ENCODE results near the gene GMCL2.

GMCL2 gene

DNA sequence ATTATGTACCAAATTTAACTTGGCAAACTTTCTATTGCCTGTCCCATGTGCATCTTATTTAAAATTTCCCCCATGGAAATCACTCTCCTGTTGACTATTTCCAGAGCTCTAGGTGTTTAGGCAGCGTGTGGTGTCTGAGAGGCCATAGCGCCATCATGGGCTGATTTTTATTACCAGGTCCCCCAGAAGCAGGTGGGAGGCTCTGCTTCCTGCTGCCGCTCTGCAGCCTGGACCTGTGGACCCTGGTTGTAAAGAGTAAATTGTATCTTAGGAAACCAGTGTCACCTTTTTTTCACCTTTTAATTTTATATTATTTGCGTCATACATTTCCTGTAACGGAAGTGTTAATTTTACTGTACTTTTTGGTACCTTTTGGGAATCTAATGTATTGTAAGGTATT, 23.5 kb upstream of the GMCL2 start:
- no peak for TF ChIP-seq CTCF (IDR thresholded peaks at IDR 0.05; ENCODE audit: insufficient read depth, low read depth, low read length, missing control alignments)
- no peak for DNase-seq (ENCODE audit: low read depth)
- no peak overlapping the region for H3K4me3 ChIP-seq (ENCODE audit: low read length)

- TF ChIP-seq CTCF (IDR thresholded peaks at IDR 0.05; ENCODE audit: insufficient read depth, low read depth, low read length, missing control alignments): no peak
- no peak for DNase-seq (ENCODE audit: low read depth)
- H3K4me3 ChIP-seq (ENCODE audit: low read length): no peak overlapping the region
These were observed 22.9 kb upstream of the GMCL2 start for GRCh38 chr5:178210073-178210535.

DNA sequence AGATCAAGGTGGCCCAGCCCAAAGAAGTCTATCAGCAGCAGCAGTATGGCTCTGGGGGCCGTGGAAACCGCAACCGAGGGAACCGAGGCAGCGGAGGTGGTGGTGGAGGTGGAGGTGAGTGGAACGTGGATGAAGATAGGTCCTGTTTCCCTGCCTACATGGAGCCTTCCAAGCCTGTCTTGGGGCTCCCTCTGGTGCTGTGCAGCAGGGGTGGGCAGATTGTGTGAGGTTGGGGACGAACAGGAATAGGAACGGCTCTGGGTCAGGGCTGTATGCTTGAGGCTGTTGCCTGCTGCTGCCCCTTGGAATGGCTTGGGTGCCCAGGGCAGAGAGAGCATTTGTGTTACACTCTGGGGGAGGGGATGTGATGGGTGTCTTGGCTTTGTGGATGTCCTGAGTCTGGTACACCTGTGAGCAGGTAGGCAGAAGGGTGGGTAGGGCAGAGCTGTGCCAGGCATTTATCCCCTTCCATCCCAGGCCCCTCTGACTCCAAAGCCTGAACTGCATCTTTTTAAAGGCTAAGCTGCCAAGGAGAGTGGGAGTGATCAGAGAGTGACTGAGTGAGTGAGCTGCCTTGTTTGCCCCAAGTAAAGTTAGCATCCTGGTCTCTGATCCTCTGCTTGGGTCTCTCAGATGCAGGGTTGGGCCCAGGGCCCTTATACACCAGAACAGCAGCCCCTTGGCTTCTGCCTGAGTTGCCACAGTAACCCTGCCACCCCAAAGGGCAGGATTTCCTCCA, 22.3 kb upstream of the GMCL2 start:
- DNase-seq (ENCODE audit: low read depth): no peak
- no peak for TF ChIP-seq CTCF (IDR thresholded peaks at IDR 0.05; ENCODE audit: insufficient read depth, low read depth, low read length, missing control alignments)
- no peak overlapping the region for H3K4me3 ChIP-seq (ENCODE audit: low read length)

DNA sequence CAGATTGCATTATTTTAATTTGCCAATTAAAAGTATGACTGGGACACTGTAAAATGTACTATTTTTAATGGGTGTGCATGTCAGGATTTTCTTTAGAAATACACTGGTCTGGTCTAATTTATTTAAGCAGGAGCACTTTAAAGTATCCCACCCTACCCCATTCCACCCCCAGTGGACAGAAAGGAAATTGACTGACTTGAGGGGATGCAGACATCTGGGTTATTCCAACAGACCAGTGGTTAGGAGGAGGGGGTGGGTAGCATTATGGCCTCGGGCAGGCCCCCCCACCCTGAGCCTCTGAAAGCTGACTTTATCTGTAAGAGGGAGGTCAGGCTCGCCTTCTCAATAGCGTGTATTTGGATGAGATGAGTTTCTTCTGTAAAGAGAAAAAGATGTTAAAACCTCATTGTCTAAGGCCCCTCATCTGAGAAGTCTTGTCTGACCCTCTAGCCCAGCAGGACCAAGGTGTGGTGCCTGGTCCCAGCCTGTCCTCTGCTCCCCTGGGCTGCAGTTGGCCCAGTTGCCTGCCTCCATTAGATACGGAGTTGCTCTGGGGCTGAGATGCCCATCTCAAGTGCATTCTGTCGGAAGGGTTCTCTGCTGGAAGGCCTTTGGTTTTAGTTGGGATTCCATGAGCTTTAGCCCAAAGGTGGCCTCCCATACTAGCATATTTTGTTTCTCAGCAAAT, 21.5 kb upstream of the GMCL2 start:
- no peak for TF ChIP-seq CTCF (IDR thresholded peaks at IDR 0.05; ENCODE audit: insufficient read depth, low read depth, low read length, missing control alignments)
- DNase-seq (ENCODE audit: low read depth): no peak
- H3K4me3 ChIP-seq (ENCODE audit: low read length): no peak overlapping the region

DNA sequence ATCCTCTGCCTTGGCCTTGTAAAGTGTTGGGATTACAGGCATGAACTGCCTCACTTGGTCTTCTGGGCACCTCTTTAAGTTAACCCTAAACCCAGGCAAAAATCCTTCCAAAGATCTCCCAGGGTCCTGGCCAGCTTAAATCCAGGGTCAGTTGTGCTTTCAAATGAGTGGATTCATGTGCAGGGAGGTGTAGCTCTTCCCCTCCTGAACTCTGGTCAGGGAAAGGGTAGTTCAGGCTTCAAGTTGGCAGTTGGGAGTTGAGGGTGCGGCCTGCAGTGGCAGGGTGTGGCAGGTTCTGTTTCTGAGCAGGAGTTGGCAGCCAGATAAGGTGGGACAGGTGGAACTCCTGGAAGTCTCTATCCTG, 20.7 kb upstream of the GMCL2 start:
- no peak for TF ChIP-seq CTCF (IDR thresholded peaks at IDR 0.05; ENCODE audit: insufficient read depth, low read depth, low read length, missing control alignments)
- no peak overlapping the region for H3K4me3 ChIP-seq (ENCODE audit: low read length)
- no peak for DNase-seq (ENCODE audit: low read depth)

GRCh38 chr5:178207183-178207916, 20.2 kb upstream of the GMCL2 start:
- no peak for TF ChIP-seq CTCF (IDR thresholded peaks at IDR 0.05; ENCODE audit: insufficient read depth, low read depth, low read length, missing control alignments)
- H3K4me3 ChIP-seq (ENCODE audit: low read length): no peak overlapping the region
- peak; percentile 75 for DNase-seq (ENCODE audit: low read depth)

Measured in epithelial cell of esophagus (primary cell).